Lower leg skin (tissue), 4 donors: ENCODE data around the gene FIS1. TPM values are rescaled to one million over a fixed set of nuclear protein-coding genes. Genes with fewer than 3 reads are reported as not detected.

Experiments used
- DNase-seq, 2 donors: peaks; one replicate each; pipeline ENCODE4 v3.0.0-alpha.2; 2019; ENCODE audit warnings: low spot score in 2 of 2
- H3K4me3 ChIP-seq: fragments of 200-600 bp; sonication (generic); 2 replicates; pipeline ENCODE4 v1.5.1; 2017; ENCODE audit warnings: mild to moderate bottlenecking, low read depth; ENCODE audit not compliant: poor library complexity, severe bottlenecking
- CTCF ChIP-seq, 3 donors: fragments of 450-650 bp; IDR thresholded peaks; one replicate each; pipeline ENCODE4 v1.5.1; 2016; ENCODE audit warnings: antibody characterized with exemption in 3 of 3, mild to moderate bottlenecking in 3 of 3, moderate library complexity in 2 of 3
- POLR2A ChIP-seq, 2 donors: fragments of 450-650 bp; IDR thresholded peaks; one replicate each; pipeline ENCODE4 v1.6.1; 2016 to 2017; ENCODE audit warnings: antibody characterized with exemption in 2 of 2, mild to moderate bottlenecking in 1 of 2, moderate library complexity in 1 of 2
- WGBS, 2 donors: methylation state at CpG; one replicate each; pipeline ENCODE4 v1.1.5; 2018; 5-methylcytosine and 5-hydroxymethylcytosine counted together
- intact Hi-C: fragments of 100-400 bp; cut with DNase I; formaldehyde crosslinking; loops from one replicate; pipeline ENCODE4 v1.15.0; 2023; ENCODE audit warnings: low total_unique reads
- total RNA-seq, 4 donors: library from RNA; depleted of rRNA; stranded (reverse); fragments of >200 nt; gene quantifications; one replicate each; pipeline ENCODE4 v1.1.0, GENCODE V29; 2016

Gene FIS1
- total RNA-seq, 4 donors from 2014 or later: 162 to 273 (median 213) TPM

- peak overlapping the region; percentile 80 for H3K4me3 ChIP-seq
- TF ChIP-seq POLR2A (IDR thresholded peaks at IDR 0.05): no peak
- TF ChIP-seq CTCF (IDR thresholded peaks at IDR 0.05): no peak
- 3 to 6% methylated on average over 26 of the region's 26 CpGs for WGBS, 2 donors
- intact Hi-C loops: no loop called here
- no peak for DNase-seq
Measured at GRCh38 chr7:101218236-101219125, 26.4 kb downstream of the FIS1 start.

GRCh38 chr7:101217388-101218235 lies 27.3 kb downstream of the FIS1 start, which contains the start of the genes PLOD3 and ZNHIT1:
Gene PLOD3, minus strand, starts transcription at chr7:101217581. Its CDS starts 307 bp downstream, at chr7:101217274.
Gene ZNHIT1, plus strand, starts transcription at chr7:101218165. Its CDS starts 31 bp downstream, at chr7:101218196.
- WGBS, 2 donors: 0 to 1% methylated on average over 25 to 57 of the region's 57 CpGs
- H3K4me3 ChIP-seq: peak within 1 kb of the TSS; percentile 80
- intact Hi-C loops: no loop called here
- peak; percentile 96 to 99 for DNase-seq
- TF ChIP-seq CTCF (IDR thresholded peaks at IDR 0.05): no peak
- TF ChIP-seq POLR2A (IDR thresholded peaks at IDR 0.05): no peak

- intact Hi-C loops: no loop called here
- TF ChIP-seq CTCF (IDR thresholded peaks at IDR 0.05): no peak
- TF ChIP-seq POLR2A (IDR thresholded peaks at IDR 0.05): no peak
- WGBS, 2 donors: 0 to 1% methylated on average over 9 to 25 of the region's 34 CpGs
- peak overlapping the region; percentile 71 for H3K4me3 ChIP-seq
- no peak for DNase-seq
Measured at GRCh38 chr7:101216860-101217387, 28.0 kb downstream of the FIS1 start.

GRCh38 chr7:101216001-101216859 lies 28.7 kb downstream of the FIS1 start:
- no peak for TF ChIP-seq CTCF (IDR thresholded peaks at IDR 0.05)
- no peak for TF ChIP-seq POLR2A (IDR thresholded peaks at IDR 0.05)
- WGBS, 2 donors: 62 to 64% methylated on average over 31 of the region's 31 CpGs
- H3K4me3 ChIP-seq: peak overlapping the region; percentile 71
- intact Hi-C loops: no loop called here
- DNase-seq: no peak

GRCh38 chr7:101212014-101212413 lies 32.9 kb downstream of the FIS1 start:
- intact Hi-C loops: no loop called here
- TF ChIP-seq POLR2A (IDR thresholded peaks at IDR 0.05): no peak
- no peak for TF ChIP-seq CTCF (IDR thresholded peaks at IDR 0.05)
- 96 to 97% methylated on average over 8 of the region's 8 CpGs for WGBS, 2 donors
- no peak for DNase-seq
- H3K4me3 ChIP-seq: no peak overlapping the region
